Smooth muscle cell (in vitro differentiated cells): Measurements from ENCODE around the gene SNAPC3. TPM values are rescaled to one million over a fixed set of nuclear protein-coding genes. Genes with fewer than 3 reads are reported as not detected.

Experiments used
- DNase-seq: peaks from one replicate; lab custom pipeline; 2025; ENCODE audit not compliant: unreplicated experiment; lab: John Stamatoyannopoulos, UW
- H2AFZ ChIP-seq: fragments of 200-600 bp; sonication (generic); 2 replicates; pipeline ENCODE4 v1.6.0; 2016; ENCODE audit warnings: antibody characterized with exemption, low read depth, mild to moderate bottlenecking
- H3F3A ChIP-seq: fragments of 200-600 bp; sonication (generic); 2 replicates; pipeline ENCODE4 v1.6.0; 2017; ENCODE audit warnings: antibody characterized with exemption, low read depth
- H3K27ac ChIP-seq: fragments of 200-600 bp; sonication (generic); 2 replicates; pipeline ENCODE4 v1.5.1; 2016; ENCODE audit warnings: low read depth, mild to moderate bottlenecking
- H3K27me3 ChIP-seq: fragments of 200-600 bp; sonication (generic); 2 replicates; pipeline ENCODE4 v1.6.1; 2016; ENCODE audit warnings: low read depth, mild to moderate bottlenecking
- H3K36me3 ChIP-seq: fragments of 200-600 bp; sonication (generic); 2 replicates; pipeline ENCODE4 v1.5.1; 2016; ENCODE audit warnings: low read depth
- H3K4me1 ChIP-seq: fragments of 200-600 bp; sonication (generic); 2 replicates; pipeline ENCODE4 v1.5.1; 2016; ENCODE audit warnings: low read depth
- H3K4me2 ChIP-seq: fragments of 200-600 bp; sonication (generic); 2 replicates; pipeline ENCODE4 v1.6.0; 2016; ENCODE audit warnings: mild to moderate bottlenecking
- H3K4me3 ChIP-seq: fragments of 200-600 bp; sonication (generic); 2 replicates; pipeline ENCODE4 v1.5.1; 2016; ENCODE audit warnings: mild to moderate bottlenecking
- H3K79me2 ChIP-seq: fragments of 200-600 bp; sonication (generic); 2 replicates; pipeline ENCODE4 v1.6.0; 2016; ENCODE audit warnings: low read depth, mild to moderate bottlenecking
- H3K9ac ChIP-seq: fragments of 200-600 bp; sonication (generic); 2 replicates; pipeline ENCODE4 v1.6.0; 2016; ENCODE audit warnings: low read depth
- H3K9me3 ChIP-seq: fragments of 200-600 bp; sonication (generic); replicated peaks from 2 replicates; pipeline ENCODE4 v1.5.1; 2016; ENCODE audit warnings: low read depth
- H4K20me1 ChIP-seq: fragments of 200-600 bp; sonication (generic); 2 replicates; pipeline ENCODE4 v1.6.0; 2016; ENCODE audit warnings: low read depth
- WGBS: methylation state at CpG from one replicate; pipeline ENCODE4 v1.1.7; 2016; ENCODE audit warnings: low lambda C conversion rate; 5-methylcytosine and 5-hydroxymethylcytosine counted together
- polyA plus RNA-seq: library from polyadenylated mRNA; unstranded; fragments of >200 nt; fragmentation: Nextera tagmentation; extraction: Ambion mirVana; gene quantifications from 2 replicates; pipeline ENCODE4 v1.2.1, GENCODE V29; 2016
- total RNA-seq: library from RNA; depleted of rRNA; stranded (reverse); fragments of >200 nt; gene quantifications from 2 replicates; pipeline ENCODE4 v1.2.3, GENCODE V29; 2014
- TF ChIP-seq, protein P1 (sequence below): fragments of 200-600 bp; sonication (generic); IDR thresholded peaks from 2 replicates; pipeline ENCODE4 v1.5.1; 2017; ENCODE audit warnings: borderline replicate concordance, mild to moderate bottlenecking, antibody characterized with exemption; ENCODE audit not compliant: insufficient read depth, poor library complexity, severe bottlenecking

The SNAPC3 gene
- total and polyA plus RNA-seq, 2 experiments from 2014 or later: 25.0 to 53.7 TPM

GRCh38 chr9:15482146-15482545 lies 59.5 kb downstream of the SNAPC3 start:
- Histone ChIP-seq H3K4me3 (no peak overlapping the region), H3K4me1 (no peaks in the 10 kb centered on the region), H3K9me3 (no peaks in the 10 kb centered on the region), H3K9ac (no peak overlapping the region), H3F3A (no peaks in the 10 kb centered on the region), H3K4me2 (no peak overlapping the region), H3K27me3 (no peaks in the 10 kb centered on the region), H3K27ac (no peak overlapping the region), H3K36me3 (no peaks in the 10 kb centered on the region), H2AFZ (no peak overlapping the region), H3K79me2 (no peaks in the 10 kb centered on the region), H4K20me1 (no peaks in the 10 kb centered on the region)
- 67% methylated on average over 1 of the region's 1 CpG for whole genome bisulfite sequencing
- no peak for DNase-seq
- TF ChIP-seq, protein P1, sequence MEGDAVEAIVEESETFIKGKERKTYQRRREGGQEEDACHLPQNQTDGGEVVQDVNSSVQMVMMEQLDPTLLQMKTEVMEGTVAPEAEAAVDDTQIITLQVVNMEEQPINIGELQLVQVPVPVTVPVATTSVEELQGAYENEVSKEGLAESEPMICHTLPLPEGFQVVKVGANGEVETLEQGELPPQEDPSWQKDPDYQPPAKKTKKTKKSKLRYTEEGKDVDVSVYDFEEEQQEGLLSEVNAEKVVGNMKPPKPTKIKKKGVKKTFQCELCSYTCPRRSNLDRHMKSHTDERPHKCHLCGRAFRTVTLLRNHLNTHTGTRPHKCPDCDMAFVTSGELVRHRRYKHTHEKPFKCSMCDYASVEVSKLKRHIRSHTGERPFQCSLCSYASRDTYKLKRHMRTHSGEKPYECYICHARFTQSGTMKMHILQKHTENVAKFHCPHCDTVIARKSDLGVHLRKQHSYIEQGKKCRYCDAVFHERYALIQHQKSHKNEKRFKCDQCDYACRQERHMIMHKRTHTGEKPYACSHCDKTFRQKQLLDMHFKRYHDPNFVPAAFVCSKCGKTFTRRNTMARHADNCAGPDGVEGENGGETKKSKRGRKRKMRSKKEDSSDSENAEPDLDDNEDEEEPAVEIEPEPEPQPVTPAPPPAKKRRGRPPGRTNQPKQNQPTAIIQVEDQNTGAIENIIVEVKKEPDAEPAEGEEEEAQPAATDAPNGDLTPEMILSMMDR: no peak

GRCh38 chr9:15484802-15485201 lies 62.1 kb downstream of the SNAPC3 start:
- no peak overlapping the region for H3K4me3 ChIP-seq
- H3K9ac ChIP-seq: no peak overlapping the region
- H3K4me2 ChIP-seq: no peak overlapping the region
- no peak for DNase-seq
- no peaks in the 10 kb centered on the region for H3K4me1 ChIP-seq
- H3K36me3 ChIP-seq: no peaks in the 10 kb centered on the region
- no peaks in the 10 kb centered on the region for H3K9me3 ChIP-seq
- H3K27ac ChIP-seq: no peak overlapping the region
- no peaks in the 10 kb centered on the region for H3K79me2 ChIP-seq
- H2AFZ ChIP-seq: no peak overlapping the region
- no peaks in the 10 kb centered on the region for H3K27me3 ChIP-seq
- 98% methylated on average over 6 of the region's 6 CpGs for WGBS
- no peaks in the 10 kb centered on the region for H3F3A ChIP-seq
- TF ChIP-seq, protein P1: no peak
- no peaks in the 10 kb centered on the region for H4K20me1 ChIP-seq

GRCh38 chr9:15485836-15486666 lies 63.4 kb downstream of the SNAPC3 start:
- WGBS: 93% methylated on average over 2 of the region's 2 CpGs
- DNase-seq: no peak
- no peak overlapping the region for H2AFZ ChIP-seq

More at GRCh38 chr9:15485836-15486666, 63.4 kb downstream of the SNAPC3 start:
- no peak overlapping the region for H3K4me3 ChIP-seq
- H3K27me3 ChIP-seq: no peaks in the 10 kb centered on the region
- no peak overlapping the region for H3K4me2 ChIP-seq
- H3K4me1 ChIP-seq: no peaks in the 10 kb centered on the region
- H3K79me2 ChIP-seq: no peaks in the 10 kb centered on the region
- no peaks in the 10 kb centered on the region for H3K36me3 ChIP-seq
- no peaks in the 10 kb centered on the region for H4K20me1 ChIP-seq
- H3K27ac ChIP-seq: no peak overlapping the region
- no peaks in the 10 kb centered on the region for H3K9me3 ChIP-seq
- no peak overlapping the region for H3K9ac ChIP-seq
- H3F3A ChIP-seq: no peaks in the 10 kb centered on the region
- TF ChIP-seq, protein P1: peak; percentile 48
